ENCODE results near the gene INHBC.
"Not testable (repeated sequence)": the region's sequence is repeated elsewhere in the genome, so short reads cannot be mapped to it uniquely, and the experiment has no call there.

Gene INHBC, protein sequence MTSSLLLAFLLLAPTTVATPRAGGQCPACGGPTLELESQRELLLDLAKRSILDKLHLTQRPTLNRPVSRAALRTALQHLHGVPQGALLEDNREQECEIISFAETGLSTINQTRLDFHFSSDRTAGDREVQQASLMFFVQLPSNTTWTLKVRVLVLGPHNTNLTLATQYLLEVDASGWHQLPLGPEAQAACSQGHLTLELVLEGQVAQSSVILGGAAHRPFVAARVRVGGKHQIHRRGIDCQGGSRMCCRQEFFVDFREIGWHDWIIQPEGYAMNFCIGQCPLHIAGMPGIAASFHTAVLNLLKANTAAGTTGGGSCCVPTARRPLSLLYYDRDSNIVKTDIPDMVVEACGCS

DNA sequence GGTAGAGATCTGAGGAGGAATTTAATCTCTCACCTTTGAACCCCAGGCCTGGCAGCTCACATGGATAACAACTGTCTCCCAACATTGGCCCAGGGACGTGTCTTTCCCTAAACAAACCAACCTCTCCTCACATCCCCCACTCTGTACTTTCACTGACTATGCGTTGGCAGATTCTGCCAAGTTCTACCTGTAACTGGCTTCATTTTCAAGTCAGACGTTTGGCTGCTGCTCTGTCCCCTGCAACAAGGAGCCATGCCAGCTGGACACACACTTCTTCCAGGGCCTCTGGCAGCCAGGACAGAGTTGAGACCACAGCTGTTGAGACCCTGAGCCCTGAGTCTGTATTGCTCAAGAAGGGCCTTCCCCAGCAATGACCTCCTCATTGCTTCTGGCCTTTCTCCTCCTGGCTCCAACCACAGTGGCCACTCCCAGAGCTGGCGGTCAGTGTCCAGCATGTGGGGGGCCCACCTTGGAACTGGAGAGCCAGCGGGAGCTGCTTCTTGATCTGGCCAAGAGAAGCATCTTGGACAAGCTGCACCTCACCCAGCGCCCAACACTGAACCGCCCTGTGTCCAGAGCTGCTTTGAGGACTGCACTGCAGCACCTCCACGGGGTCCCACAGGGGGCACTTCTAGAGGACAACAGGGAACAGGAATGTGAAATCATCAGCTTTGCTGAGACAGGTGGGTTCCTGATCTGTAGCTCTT is at the start of gene INHBC:
Gene INHBC (plus strand): TSS at position 268 of the 707 bp plus-strand sequence. CDS start 103 bp downstream, at position 371.
- no peak for DNase-seq

DNA sequence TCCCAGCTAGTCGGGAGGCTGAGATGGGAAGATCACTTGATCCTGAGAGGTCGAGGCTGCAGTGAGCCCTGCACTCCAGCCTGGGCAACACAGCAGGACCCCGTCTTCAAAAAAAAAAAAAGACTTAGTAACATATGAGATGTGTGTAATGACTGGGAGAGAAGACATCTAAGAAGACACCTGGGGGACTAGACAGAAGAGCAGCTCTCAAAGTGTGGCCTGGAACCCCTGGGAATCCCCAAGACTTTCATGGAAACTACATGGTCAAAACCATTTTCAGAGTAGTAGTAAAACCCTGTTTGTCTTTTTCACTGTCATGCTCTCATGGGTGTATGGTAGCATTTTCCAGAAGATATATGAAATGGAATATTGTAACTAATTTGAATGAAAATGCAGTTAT is 49.0 kb upstream of the INHBC start:
- no peak for DNase-seq

DNA sequence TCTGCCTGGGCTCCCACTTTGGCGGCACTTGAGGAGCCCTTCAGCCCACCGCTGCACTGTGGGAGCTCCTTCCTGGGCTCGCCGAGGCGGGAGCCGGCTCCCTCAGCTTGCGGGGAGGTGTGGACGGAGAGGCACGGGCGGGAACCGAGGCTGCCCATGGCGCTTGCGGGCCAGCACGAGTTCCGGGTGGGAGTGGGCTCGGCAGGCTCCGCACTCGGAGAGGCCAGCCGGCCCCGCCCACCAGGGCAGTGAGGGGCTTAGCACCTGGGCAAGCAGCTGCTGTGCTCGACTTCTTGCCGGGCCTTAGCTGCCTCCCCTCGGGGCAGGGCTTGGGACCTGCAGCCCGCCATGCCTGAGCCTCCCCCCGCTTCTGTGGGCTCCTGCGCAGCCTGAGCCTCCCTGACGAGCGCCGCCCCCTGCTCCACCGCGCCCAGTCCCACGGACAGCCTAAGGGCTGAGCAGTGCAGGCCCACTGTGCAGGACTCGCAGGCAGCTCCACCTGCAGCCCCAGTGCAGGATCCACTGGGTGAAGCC is 48.3 kb upstream of the INHBC start:
- DNase-seq: no peak

DNA sequence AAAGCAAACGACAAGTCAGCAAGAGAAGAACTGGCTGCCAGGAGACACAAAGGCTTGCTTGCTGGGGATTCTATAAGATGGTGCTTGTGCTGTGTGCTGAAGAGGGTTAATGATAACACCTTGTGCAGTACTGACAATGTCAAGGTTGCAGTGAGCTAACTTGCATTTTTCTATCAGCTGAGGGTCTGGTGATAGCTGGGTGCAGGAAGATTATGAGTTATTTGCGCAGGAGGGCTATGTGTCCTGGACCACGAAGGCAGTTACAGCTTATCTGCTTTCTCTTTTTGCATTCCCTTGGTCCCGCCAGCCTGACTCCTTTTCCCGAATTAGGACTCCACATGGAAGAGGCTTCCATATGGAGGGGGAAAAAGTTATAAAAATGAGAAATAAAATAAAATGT is 46.2 kb upstream of the INHBC start:
- no peak for DNase-seq

DNA sequence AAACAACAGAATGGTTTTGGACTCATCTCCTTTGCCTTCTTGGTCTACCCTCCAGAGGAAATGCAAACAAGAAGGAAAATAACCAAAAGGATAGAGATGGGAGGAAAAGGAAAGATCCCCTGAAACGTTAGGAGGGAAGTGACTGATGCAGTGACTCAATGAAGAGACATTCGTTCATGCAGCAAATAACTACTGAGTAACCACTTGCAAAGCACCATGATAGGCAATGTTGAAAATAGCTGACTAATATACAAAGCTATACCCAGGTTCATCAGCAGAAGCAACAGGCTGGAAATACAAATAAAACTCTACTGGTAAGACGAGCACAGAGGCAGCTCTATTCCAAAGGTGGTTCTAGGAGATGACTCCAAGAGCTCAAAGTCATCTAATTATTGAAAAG is 45.6 kb upstream of the INHBC start:
- no peak for DNase-seq

DNA sequence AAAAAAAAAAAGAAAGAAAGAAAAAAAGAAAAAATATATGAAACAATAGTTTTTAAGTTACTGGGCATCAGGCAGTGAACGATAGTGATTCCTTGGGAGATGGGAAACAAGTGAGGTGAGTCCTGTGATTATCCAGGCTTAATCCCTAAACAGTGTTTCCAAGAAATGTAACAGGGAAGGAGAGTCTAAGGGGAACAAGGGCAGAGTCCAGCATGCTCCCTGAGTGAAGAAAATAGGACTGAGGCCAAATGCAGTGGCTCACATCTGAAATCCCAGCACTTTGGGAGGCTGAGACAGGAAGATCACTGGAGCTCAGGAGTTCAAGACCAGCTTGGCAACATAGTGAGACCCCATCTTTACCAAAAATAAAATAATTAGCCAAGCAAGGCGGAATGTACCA is 44.4 kb upstream of the INHBC start:
- no peak for DNase-seq

DNA sequence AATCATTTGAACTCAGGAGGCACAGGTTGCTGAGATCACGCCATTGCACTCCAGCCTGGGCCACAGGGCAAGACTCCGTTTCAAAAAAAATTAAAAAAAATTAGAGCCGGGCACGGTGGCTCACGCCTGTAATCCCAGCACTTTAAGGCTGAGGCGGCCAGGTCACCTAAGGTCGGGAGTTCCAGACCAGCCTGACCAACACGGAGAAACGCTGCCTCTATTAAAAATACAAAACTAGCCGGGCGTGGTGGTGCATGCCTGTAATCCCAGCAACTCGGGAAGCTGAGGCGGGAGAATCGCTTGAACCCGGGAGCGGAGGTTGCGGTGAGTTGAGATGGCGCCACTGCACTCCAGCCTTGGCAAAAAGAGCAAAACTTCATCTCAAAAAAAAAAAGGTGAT is 39.5 kb upstream of the INHBC start:
- DNase-seq: no peak

DNA sequence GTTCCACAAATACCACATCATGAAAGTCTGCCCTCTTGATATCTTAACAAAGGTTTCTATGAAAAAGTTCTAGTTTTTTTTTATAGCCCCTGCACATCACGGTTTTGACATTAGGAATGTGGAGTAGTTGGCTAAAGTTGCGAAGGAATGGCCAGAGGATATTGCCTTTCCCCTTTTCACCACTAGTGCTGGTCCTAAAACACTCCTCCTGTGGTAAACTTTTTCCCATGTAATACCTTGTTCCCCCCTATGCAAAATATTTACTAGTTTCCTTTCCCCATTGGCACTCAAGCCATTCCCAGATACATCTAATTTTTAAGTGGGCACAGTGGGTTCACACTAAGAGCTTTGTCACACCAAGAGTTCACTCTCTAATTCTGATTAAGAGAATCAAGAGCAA is 37.1 kb upstream of the INHBC start:
- no peak for DNase-seq

DNA sequence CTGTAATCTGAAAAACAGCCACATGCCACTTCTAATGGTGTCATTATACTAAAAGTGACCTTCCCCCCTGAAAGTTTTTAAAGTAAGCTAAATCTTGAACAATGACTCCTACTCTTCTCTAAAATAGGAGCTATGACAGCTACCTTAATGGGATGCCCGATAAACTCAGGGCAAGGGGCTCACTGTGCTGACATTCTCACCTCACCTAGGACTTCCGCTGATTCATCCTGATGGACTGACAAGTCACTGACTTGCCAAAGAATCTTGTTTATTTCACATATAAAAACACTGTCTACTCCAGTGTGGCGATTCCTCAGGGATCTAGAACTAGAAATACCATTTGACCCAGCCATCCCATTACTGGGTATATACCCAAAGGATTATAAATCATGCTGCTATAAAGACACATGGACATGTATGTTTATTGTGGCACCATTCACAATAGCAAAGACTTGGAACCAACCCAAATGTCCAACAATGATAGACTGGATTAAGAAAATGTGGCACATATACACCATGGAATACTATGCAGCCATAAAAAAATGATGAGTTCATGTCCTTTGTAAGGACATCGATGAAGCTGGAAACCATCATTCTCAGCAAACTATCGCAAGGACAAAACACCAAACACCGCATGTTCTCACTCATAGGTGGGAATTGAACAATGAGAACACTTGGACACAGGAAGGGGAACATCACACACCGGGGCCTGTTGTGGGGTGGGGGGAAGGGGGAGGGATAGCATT is 34.7 kb upstream of the INHBC start:
- not testable (repeated sequence) for DNase-seq

DNA sequence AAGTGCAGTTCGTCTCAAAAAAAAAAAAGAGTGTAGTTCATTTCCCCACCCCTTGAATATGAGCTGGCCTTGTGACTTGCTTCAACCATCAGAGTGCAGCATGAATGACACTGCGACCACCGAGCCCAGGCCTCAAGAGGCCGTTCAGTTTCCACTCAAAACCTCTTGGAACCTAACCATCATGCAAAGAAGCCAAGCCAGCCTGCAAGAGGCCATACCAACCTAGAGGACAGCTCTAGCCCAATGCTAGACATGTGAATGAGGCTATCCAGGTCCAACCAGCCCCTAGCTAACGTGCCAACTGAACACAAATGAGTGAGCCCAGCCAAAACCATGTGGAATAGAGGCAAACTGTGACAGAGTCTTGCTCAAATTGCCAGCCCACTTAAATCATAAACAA is 33.4 kb upstream of the INHBC start:
- no peak for DNase-seq

DNA sequence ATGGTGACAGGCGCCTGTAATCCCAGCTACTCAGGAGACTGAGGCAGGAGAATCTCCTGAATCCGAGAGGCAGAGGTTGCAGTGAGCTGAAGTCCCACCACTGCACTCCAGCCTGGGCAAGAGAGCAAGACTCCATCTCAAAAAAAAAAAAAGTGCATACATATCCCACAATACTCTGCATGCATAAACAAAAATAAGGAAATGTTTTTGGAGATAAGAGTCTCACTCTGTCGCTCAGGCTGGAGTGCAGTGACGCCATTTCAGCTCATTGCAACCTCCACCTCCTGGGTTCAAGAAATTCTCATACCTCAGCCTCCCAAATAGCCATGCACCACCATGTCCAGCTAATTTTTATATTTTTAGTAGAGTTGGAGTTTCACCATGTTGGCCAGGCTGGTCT is 32.4 kb upstream of the INHBC start:
- DNase-seq: not testable (repeated sequence)

DNA sequence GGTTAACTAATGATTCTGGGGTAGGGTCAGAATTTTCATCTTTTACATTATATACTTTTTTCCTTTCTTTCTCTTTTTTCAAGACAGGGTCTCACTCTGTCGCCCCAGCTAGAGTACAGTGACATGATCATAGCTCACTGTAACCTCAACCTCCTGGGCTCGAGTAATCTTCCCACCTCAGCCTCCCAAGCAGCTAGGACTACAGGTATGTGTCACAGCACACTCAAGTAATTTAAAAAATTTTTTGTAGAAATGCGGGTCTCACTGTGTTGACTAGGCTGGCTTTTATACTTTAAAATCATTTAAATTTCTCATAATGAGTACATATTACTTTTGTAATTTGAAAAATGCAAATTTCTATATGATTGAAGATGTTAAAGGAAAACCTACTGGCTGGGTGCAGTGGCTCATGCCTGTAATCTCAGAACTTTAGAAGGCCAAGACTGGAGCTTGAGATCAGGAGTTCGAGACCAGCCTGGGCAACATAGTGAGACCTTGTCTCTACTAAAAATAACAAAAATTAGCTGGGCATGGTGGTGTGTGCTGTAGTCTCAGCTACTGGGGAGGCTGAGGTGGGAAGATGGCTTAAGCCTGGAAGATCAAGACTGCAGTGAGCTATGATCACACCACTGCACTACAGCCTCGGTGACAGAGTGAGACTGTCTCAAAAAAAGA is 29.5 kb upstream of the INHBC start:
- DNase-seq: no peak

DNA sequence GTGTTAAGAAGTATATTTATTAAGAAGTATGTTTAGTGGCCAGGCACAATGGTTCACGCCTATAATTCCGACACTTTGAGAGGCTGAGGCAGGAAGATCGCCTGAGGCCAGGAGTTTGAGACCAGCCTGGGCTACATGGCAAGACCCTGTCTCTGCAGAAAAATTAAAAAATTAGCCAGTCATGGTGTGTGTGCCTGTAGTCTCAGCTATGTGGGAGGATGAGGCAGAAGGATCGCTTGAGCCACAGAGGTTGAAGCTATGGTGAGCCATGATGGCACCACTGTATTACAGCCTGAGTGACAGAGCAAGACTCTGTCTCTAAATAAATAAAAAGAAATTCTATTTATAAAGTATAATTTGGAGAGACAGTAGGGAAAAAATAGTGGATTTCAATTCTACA is 24.1 kb upstream of the INHBC start:
- DNase-seq: no peak

DNA sequence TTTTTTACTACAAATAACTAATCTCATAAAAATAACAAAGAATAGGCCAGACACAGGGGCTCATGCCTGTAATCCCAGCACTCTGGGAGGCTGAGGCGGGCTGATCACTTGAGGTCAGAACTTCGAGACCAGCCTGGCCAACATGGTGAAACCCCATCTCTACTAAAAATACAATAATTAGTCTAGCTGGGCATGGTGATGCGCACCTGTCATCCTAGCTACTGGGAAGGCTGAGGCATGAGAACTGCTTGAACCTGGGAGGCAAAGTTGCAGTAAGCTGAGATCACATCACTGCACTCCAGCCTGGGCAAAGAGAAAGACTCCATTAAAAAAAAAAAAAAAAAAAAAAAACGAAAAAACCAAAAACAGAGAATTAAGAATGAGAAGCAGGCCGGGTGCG is 20.4 kb upstream of the INHBC start:
- not testable (repeated sequence) for DNase-seq

DNA sequence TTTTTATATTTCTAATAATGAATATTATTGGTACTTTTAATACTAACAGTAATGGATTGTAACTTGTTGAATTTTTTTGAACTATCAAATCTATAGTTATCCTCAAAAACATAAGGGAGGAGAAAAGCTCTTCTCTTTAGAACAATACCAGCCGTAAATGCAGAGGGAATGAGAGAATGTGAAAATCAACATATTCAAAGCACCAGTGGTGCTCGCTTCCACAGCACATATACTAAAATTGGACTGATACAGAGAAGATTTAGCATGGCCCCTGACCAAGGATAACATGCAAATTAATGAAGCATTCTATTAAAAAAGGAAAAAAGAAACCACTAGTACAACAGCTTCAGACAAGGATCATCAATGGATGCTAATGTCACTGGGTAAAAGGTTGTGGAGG is 19.5 kb upstream of the INHBC start:
- no peak for DNase-seq

DNA sequence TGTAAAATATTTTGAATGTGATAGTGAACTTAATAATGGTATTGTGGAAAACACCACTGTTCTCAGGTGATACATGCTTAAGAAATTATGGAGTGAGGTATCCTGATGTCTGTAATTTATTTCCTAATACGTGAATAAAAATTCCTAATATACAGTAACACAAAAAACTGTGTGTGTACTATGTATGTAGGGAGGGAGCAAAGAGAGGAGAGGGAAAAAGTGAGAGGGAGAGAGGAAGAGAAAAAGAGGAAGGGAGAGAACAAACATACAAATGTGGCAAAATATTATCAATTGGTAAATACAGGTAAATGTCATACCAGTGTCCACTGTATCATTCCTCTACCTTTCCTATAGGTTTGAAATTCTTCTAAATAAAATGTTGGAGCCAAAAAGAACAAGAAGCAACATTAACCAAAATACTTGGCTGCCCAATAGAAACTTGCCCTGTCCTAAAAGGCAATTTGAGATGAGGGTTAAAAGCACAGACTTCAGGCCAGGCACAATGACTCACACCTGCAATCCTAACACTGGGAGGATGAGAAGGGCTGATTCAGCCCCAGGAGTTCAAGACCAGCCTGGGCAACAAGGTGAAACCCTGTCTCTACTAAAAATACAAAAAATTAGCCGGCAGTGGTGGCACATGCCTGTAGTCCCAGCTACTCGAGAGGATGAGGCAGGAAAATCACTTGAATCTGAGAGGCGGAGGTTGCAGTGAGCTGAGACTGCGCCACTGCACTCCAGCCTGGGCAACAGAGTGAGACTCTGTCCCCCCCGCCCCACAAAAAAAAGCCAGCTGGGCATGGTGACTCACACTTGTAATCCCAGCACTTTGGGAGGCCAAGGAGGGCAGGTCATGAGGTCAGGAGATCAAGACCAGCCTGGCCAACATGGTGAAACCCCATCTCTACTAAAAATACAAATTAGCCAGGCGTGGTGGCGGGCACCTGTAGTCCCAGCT is 18.3 kb upstream of the INHBC start:
- peak; percentile 64 for DNase-seq

DNA sequence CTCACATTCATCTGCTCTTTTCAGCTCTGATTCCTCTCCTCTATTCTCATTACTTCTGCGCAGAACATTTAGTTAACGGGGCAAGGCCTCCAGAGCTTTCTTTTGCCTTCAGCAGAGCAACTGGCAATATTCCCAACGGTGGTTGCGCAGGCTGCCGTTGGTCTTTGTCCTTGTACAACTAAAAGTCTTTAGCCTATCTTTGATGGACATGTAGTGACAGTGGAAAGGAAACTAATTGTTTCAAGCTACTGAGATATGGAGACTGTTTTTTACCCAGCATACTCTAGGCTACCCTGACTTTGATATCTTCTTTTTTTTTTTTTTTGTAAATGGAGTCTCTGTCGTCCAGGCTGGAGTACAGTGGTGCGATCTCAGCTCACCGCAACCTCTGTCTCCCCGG is 16.3 kb upstream of the INHBC start:
- no peak for DNase-seq

DNA sequence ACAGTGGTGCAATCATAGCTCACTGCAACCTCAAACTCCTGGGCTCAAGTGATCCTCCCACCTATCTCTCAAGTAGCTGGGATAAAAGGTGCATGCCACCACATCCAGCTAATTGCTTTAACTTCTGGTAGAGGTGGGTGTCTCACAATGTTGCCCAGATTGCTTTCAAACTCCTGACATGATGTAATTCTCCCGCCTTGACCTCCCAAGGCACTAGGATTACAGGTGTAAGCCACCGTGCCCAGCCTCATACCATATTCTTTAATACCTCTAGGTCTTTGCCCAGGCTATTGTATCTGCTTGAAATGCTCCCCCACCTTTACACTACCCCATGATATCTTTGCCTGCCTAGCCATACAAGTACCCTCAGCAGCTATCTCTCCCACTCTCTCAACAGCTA is 15.1 kb upstream of the INHBC start:
- no peak for DNase-seq

DNA sequence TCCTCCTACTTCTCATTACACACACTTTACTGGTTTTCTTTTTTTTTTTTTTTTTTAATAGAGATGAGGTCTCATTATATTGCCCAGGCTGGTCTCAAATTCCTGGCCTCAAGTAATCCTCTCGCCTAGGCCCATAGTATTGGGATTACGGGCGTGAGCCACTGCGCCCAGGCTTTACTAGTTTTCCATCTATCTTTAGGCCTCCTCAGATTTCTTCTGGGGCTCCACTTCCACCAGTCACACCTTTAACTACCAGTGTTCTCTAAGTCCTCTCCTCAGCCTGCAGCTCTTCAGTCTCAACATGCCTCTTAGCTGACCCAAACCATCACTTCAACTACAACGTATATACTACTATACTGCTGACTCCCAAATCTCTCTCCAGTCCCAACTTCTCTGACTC is 14.1 kb upstream of the INHBC start:
- DNase-seq: no peak

DNA sequence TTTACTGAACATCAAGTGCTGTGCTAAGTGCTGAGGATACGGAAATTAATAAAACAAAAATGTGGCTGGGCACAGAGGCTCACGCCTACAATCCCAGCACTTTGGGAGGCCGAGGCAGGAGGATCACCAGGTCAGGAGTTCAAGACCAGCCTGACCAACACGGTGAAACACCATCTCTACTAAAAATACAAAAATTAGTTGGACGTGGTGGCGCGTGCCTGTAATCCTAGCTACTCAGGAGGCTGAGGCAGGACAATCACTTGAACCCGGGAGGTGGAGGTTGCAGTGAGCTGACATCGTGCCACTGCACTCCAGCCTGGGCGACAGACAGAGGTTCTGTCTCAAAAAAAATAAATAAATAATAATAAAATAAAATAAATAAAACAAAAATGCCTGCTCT is 7.6 kb upstream of the INHBC start:
- not testable (repeated sequence) for DNase-seq

DNA sequence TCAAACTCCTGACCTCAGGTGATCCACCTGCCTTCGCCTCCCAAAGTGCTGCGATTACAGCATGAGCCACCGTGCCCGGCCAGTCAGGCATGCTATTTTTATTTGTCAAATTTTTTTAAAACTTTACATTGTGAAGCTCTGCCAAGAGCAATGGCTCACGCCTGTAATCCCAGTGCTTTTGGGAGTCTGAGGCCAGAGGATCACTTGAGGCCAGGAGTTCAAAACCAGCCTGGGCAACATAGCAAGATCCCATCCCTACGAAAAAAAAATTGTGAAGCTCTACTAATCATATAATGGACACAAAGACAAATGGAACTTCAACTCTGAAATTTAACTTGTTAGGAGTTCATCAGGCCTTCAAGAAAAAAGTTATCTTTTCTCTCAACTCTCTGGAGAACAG is 5.6 kb upstream of the INHBC start:
- no peak for DNase-seq
